ENCODE data around the gene LRMDA.

LRMDA gene

DNA sequence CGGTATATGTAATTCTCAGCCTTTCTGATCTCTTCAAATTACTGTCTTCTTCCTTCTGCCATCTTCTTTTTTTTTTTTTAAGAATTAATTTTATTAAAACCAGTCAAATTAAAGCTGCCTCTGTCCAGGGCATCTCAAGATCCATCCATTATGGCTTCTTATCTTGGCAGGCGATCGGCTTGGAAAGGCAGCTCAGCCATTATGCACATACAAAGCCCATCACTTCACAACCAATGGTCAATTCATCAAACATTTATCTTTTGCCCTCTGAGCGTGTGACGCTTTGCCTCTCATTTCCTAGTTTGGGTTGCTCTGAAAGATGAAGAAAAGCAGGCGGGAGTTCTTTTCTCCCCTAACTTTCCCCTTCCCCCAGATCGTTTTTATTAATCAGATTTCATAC is 591.6 kb downstream of the LRMDA start:
- TF ChIP-seq, protein P1, sequence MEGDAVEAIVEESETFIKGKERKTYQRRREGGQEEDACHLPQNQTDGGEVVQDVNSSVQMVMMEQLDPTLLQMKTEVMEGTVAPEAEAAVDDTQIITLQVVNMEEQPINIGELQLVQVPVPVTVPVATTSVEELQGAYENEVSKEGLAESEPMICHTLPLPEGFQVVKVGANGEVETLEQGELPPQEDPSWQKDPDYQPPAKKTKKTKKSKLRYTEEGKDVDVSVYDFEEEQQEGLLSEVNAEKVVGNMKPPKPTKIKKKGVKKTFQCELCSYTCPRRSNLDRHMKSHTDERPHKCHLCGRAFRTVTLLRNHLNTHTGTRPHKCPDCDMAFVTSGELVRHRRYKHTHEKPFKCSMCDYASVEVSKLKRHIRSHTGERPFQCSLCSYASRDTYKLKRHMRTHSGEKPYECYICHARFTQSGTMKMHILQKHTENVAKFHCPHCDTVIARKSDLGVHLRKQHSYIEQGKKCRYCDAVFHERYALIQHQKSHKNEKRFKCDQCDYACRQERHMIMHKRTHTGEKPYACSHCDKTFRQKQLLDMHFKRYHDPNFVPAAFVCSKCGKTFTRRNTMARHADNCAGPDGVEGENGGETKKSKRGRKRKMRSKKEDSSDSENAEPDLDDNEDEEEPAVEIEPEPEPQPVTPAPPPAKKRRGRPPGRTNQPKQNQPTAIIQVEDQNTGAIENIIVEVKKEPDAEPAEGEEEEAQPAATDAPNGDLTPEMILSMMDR (IDR thresholded peaks at IDR 0.05; ENCODE audit: low read depth, low read length): no peak
- no peak overlapping the region for H3K4me3 ChIP-seq (ENCODE audit: low read depth, low read length)
- DNase-seq (ENCODE audit: low read depth, low spot score): no peak
- in situ Hi-C loops (cut with HindIII; ENCODE audit: low sequenced_read_pairs): no loop called here

DNA sequence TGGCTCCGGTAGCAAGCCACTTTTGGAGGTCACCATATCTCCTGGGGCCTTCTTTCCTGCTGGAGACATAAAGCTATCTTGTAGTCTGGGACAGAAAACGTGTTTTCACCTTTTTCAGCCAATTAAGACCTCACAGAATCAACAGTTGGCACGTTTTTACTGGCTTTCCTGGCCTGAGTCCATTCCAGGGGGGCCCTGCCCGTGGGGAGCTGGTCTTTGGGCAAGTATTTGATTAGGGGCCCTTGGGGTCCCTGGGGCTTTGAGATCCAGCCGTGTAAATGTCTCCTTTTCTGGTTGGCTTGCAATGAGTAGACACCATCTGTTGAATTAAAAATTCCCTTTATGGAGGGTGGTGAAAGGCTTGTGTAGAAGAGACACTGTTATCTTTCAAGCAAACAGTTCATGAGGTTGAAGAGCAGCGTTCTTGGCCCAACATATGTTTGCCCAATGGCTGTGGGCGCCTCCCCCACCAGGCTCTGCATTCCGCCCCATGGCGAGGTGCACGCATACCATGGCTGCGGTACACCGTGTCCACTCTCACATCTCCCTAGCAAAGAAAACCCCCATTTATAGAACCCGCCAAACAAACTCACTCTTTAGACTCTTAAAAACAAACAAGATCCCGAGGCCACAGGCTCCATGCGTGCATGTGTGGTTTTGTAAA is 593.2 kb downstream of the LRMDA start:
- H3K4me3 ChIP-seq (ENCODE audit: low read depth, low read length): no peak overlapping the region
- TF ChIP-seq, protein P1 (IDR thresholded peaks at IDR 0.05; ENCODE audit: low read depth, low read length): no peak
- DNase-seq (ENCODE audit: low read depth, low spot score): peak; percentile 81
- in situ Hi-C loops (cut with HindIII; ENCODE audit: low sequenced_read_pairs): no loop called here

DNA sequence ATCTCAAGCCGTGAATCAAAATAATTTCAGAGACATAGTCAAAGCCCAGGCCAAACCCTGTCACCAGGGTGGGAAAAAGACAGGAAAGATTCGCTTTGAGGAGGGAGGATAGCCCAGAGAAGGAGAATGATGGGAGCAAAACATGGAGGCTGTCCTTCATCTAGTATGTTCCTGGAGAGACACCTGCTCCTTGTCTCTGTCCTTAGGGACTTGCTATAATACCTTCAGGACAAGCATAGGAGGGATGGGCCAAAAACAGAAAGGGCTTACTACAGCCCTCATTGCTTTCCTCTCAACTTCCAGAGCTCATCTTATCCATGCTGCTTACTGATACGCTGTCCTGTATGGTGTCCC is 593.7 kb downstream of the LRMDA start:
- TF ChIP-seq, protein P1 (IDR thresholded peaks at IDR 0.05; ENCODE audit: low read depth, low read length): no peak
- no peak overlapping the region for H3K4me3 ChIP-seq (ENCODE audit: low read depth, low read length)
- DNase-seq (ENCODE audit: low read depth, low spot score): no peak
- in situ Hi-C loops (cut with HindIII; ENCODE audit: low sequenced_read_pairs): no loop called here

DNA sequence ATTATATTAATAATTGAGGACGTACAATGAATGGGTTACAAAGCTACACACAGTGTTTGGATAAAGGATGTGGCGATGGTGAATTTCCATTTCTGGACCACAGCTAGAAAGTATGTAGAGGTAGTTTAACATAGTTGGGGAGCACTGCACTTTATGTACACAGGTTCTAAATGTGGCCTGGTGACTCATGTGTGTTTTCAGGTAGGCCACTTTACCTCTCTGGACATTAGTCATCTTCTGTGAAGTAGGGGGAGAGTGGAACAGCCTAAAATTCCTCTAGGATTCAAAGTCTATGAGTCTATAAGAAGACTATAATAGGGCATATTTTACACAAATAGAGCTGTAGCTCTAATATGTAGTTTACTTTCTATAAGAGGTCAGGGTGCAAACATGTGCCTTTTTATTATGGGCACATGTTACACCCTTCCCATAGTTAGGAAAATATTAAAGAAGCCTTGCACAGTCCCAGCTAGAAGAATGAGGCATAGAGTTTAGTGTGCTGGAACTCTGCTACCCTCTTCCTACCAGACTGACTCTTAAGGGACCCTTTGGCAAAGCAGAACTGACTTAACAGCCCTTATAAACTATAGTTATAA is 594.9 kb downstream of the LRMDA start:
- in situ Hi-C loops (cut with HindIII; ENCODE audit: low sequenced_read_pairs): no loop called here
- no peak for DNase-seq (ENCODE audit: low read depth, low spot score)
- TF ChIP-seq, protein P1 (IDR thresholded peaks at IDR 0.05; ENCODE audit: low read depth, low read length): no peak

DNA sequence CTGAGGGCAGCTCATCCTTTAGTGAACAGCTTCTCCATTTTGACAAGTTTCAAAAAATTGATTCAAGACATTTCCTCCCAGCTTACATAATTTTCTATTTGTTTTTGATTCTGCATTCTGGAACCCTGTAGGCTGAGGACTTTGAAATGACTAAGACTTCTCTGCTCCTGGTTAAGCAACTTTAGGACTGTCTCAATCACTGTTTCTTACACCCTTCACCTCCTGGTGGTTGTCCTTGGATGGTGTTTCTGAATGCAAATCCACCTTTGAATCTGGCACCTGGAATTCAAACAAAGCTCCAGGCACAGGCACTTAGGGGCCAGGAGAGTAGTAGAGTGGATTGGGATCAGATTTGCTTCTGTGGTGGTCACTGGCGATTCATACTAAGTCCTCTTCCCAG is 595.5 kb downstream of the LRMDA start:
- DNase-seq (ENCODE audit: low read depth, low spot score): no peak
- H3K4me3 ChIP-seq (ENCODE audit: low read depth, low read length): no peak overlapping the region
- TF ChIP-seq, protein P1 (IDR thresholded peaks at IDR 0.05; ENCODE audit: low read depth, low read length): no peak
- in situ Hi-C loops (cut with HindIII; ENCODE audit: low sequenced_read_pairs): no loop called here

More for the DNA sequence above, 594.9 kb downstream of the LRMDA start:
- H3K4me3 ChIP-seq (ENCODE audit: low read depth, low read length): no peak overlapping the region

DNA sequence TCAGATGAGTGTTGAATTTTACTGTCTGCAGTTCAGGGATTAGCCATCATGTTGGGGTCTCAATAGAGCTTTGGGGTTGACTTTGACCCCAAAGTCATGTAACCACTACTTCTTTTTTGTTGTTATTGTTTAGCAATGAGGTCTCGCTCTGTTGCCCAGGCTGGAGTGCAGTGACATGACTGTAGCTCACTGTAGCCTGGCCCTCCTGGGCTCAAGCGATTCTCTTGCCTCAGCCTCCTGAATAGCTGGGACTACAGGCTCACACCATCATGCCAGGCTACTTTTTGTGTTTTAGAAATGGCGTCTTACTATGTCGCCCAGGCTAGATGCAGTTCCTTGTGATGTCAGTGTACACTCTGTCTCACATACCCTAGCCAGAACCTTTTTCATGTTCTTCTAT is 598.4 kb downstream of the LRMDA start:
- in situ Hi-C loops (cut with HindIII; ENCODE audit: low sequenced_read_pairs): no loop called here

More for the DNA sequence above, 598.4 kb downstream of the LRMDA start:
- no peak for DNase-seq (ENCODE audit: low read depth, low spot score)
- no peak overlapping the region for H3K4me3 ChIP-seq (ENCODE audit: low read depth, low read length)
- TF ChIP-seq, protein P1 (IDR thresholded peaks at IDR 0.05; ENCODE audit: low read depth, low read length): no peak

Data from astrocyte of the spinal cord (primary cell).